Heart left ventricle (tissue), 13 donors: ENCODE data around the gene AIPL1.

Source experiments
- CTCF ChIP-seq, 12 donors: fragments of 200-600 bp; sonication (generic) in 4 of 12; IDR thresholded peaks; one replicate each; pipeline versions ENCODE4 v1.5.0 to v1.8.0; 2018 to 2022; ENCODE audit warnings: antibody characterized with exemption in 12 of 12, mild to moderate bottlenecking in 5 of 12
- POLR2A ChIP-seq, 2 donors: fragments of 450-650 bp; IDR thresholded peaks; one replicate each; pipeline ENCODE4 v1.6.1; 2017; ENCODE audit warnings: antibody characterized with exemption in 2 of 2, mild to moderate bottlenecking in 2 of 2, moderate library complexity in 2 of 2
- donor health status: ischemic (EF 13 %, LVEDD 7.1; RV severe dilation, severe dysfunction).
- donor health status: DM: no; HTN: yes; CAD: no.
- donor health status: DM: no; HTN: no; CAD: no.
- donor health status: ischemic (EF 25% LVEDD 6.9; RV normal size, moderate dysfunction).
- donor health status: ischemic (EF 25% LVEDD 5.7; RV mildly dilated, moderate dysfunction).
- donor health status: ischemic (EF 35%, LVEDD 5.7; RV mildly dilated, moderate dysfunction).
- donor health status: nonischemic (EF 11% LVEDD 7.7; RV severe dilation, severe dysfunction).
- donor health status: DM: yes; HTN: yes; CAD: no.
- donor health status: PGD.
- donor health status: ischemic (EF 29% LVEDD 5.4; RV normal size, mild dysfunction).
- donor health status: nonischemic (EF 23%, LVEDD 6.1; RV moderate dilation, normal function).

GRCh38 chr17:6435968-6436367 lies 1.0 kb upstream of the AIPL1 start:
- TF ChIP-seq POLR2A (IDR thresholded peaks at IDR 0.05) = no peak
- peak; percentile 65 to 82 (median 76) for TF ChIP-seq CTCF (IDR thresholded peaks at IDR 0.05)
